Testis (tissue), 2 donors: Measurements from ENCODE around the gene GOLGA6L10.
"Not testable (repeated sequence)": the region's sequence is repeated elsewhere in the genome, so short reads cannot be mapped to it uniquely, and the experiment has no call there.

Source experiments
- POLR2A ChIP-seq: fragments of 450-650 bp; IDR thresholded peaks from one replicate; pipeline ENCODE4 v1.6.1; 2017; ENCODE audit warnings: antibody characterized with exemption, mild to moderate bottlenecking, moderate library complexity
- TF ChIP-seq, protein P1 (sequence below), 3 experiments: fragments of 450-650 bp in 2 of 3; fragments of 200-600 bp in 1 of 3; sonication (generic) in 1 of 3; IDR thresholded peaks; one replicate each; pipeline ENCODE4 v1.5.1; 2016 to 2019; ENCODE audit warnings: antibody characterized with exemption in 3 of 3, mild to moderate bottlenecking in 2 of 3, moderate library complexity in 1 of 3

- TF ChIP-seq, protein P1, sequence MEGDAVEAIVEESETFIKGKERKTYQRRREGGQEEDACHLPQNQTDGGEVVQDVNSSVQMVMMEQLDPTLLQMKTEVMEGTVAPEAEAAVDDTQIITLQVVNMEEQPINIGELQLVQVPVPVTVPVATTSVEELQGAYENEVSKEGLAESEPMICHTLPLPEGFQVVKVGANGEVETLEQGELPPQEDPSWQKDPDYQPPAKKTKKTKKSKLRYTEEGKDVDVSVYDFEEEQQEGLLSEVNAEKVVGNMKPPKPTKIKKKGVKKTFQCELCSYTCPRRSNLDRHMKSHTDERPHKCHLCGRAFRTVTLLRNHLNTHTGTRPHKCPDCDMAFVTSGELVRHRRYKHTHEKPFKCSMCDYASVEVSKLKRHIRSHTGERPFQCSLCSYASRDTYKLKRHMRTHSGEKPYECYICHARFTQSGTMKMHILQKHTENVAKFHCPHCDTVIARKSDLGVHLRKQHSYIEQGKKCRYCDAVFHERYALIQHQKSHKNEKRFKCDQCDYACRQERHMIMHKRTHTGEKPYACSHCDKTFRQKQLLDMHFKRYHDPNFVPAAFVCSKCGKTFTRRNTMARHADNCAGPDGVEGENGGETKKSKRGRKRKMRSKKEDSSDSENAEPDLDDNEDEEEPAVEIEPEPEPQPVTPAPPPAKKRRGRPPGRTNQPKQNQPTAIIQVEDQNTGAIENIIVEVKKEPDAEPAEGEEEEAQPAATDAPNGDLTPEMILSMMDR (IDR thresholded peaks at IDR 0.05), result not testable (repeated sequence)
- not testable (repeated sequence) for TF ChIP-seq POLR2A
Measured at GRCh38 chr15:82392077-82392476, 42.8 kb upstream of the GOLGA6L10 start.
